Pulmonary artery endothelial cell (primary cell): Measurements from ENCODE around the gene CDCA4. TPM values are rescaled to one million over a fixed set of nuclear protein-coding genes. Genes with fewer than 3 reads are reported as not detected.

Experiments
- DNase-seq: peaks from one replicate; pipeline ENCODE4 v3.0.0-alpha.2; 2011; ENCODE audit warnings: low read depth, low spot score
- total RNA-seq: library from RNA; depleted of rRNA; stranded (reverse); fragments of >200 nt; gene quantifications from 2 replicates; pipeline ENCODE4 v1.2.3, GENCODE V29; 2014

Gene CDCA4
- total RNA-seq, 1 donor from 2014 or later = 50.5 TPM

GRCh38 chr14:104991896-104992230 lies 29.0 kb downstream of the CDCA4 start:
- DNase-seq = no peak

- DNase-seq = no peak
Observed at GRCh38 chr14:104989951-104990303, 31.0 kb downstream of the CDCA4 start.

GRCh38 chr14:104989236-104989950 lies 31.5 kb downstream of the CDCA4 start:
- no peak for DNase-seq

- no peak for DNase-seq
Observed at GRCh38 chr14:104986487-104987164, 34.3 kb downstream of the CDCA4 start.

GRCh38 chr14:104985675-104986486 lies 35.0 kb downstream of the CDCA4 start, which contains the start of gene CLBA1:
CLBA1 (plus strand) TSS chr14:104985788; CDS start chr14:104986432, 644 bp downstream.
- DNase-seq = peak; percentile 65

- DNase-seq = no peak
Observed at GRCh38 chr14:104984056-104984894, 36.6 kb downstream of the CDCA4 start.

GRCh38 chr14:104983231-104983721 lies 37.6 kb downstream of the CDCA4 start:
- no peak for DNase-seq

- no peak for DNase-seq
Observed at GRCh38 chr14:104982548-104983230, 38.2 kb downstream of the CDCA4 start.

GRCh38 chr14:104981699-104982541 lies 39.0 kb downstream of the CDCA4 start:
- DNase-seq = no peak

- no peak for DNase-seq
Observed at GRCh38 chr14:104980611-104981531, 40.0 kb downstream of the CDCA4 start.

- no peak for DNase-seq
Observed at GRCh38 chr14:104979758-104980610, 40.9 kb downstream of the CDCA4 start.

GRCh38 chr14:104978746-104979691 lies 41.9 kb downstream of the CDCA4 start:
- no peak for DNase-seq

GRCh38 chr14:104977681-104978653 lies 42.9 kb downstream of the CDCA4 start, which contains the start of gene AHNAK2:
AHNAK2 (minus strand) TSS chr14:104978374; CDS start chr14:104978237, 137 bp downstream.
- DNase-seq = no peak

- DNase-seq = no peak
Observed at GRCh38 chr14:104977008-104977680, 43.7 kb downstream of the CDCA4 start.
